NCI-H510A (cell line): ENCODE measurements around the gene ADAM15.

ENCODE experiments used
- DNase-seq: peaks from one replicate; lab custom pipeline; 2025; lab: John Stamatoyannopoulos, UW

Gene ADAM15

DNA sequence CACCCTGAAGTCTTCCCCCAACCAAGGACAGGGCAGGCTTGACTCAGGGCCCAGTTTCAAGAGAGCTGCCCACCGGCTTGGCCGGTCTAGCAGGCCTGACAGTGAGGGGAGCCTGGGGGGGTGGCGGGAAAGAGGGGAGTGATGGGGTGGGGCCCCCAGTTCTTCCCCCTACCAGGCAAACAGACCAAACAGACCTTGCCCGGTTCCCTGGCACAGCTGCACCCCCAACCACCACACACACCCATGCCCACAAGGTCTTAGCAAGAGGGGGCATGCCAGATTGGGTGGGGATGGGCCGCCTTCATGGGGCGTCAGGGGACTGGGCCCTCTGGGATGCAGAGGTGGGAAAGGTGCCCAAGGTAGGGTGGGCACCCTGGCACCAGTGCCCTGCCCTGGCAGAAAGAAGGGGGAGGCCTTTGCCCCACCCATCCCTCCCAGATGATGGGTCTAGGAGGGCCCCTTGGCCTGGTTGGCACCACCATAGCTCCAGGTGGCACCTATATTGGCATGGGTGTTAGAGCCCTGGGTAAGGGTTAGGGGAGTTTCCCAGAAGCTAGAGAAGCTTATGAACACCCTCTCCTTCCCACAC, 39.6 kb upstream of the ADAM15 start:
- no peak for DNase-seq

DNA sequence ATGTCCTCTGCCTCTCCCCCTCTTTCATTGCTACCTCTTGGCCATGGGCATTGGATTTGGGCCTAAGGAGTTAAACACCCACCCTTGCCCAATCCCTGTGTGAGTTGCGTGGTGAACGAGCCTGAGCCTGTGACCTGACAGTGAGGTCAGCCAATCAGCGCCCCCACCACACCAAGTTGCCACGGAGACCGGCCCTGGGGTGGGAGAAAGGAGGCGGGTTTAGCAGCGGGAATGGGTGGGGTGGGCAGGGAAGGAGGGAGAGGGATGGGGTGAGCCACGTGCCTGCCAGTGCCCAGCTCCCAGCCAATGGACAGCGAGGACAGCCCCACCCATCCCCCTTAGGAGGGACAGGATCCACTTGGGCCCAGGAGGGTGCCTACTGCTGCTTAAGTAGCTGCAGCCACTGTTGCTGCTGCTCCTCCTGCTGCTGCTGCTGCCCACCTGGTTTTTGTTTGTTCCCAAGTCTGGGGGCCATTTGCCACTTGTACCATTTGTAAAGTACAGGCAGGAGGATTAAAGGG, 39.0 kb upstream of the ADAM15 start:
- peak; percentile 93 for DNase-seq

DNA sequence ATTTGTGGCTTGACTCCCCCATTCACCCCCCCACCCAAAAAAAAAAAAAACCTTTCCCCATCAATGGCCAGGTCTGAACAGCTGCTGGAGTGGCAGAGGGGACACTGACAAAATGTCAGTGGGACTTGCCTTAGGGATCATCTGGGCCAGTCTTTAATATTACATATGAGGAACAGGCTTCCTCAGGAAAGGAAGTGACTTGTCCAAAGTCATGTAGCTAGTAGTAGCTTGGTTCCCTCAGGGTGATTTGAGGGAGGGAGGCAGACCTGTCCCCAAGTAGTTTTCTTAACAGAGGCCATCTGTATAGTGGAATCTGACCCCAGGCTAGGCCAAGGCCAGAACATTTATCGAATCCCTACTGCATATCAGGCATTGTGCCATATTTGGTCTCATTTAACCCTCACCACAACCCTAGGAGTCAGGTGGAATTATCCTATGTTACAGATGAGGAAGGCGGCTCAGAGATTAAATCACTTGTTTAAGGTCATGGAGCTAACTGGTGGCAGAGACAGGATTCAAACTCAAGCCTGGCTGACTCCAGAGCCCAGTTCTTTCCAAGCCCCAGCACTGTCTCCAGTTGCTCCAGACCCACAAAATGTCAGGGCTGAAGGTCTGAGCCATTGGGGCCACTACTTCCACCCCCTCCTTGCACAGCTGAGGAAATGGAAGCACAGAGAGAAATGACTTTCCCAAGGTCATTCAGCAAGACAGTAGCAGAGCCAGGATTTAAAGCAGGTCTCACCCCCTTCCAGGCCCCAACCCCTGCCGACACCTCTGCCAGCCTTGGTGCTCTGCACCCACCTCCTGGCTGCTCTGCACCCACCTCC, 38.1 kb upstream of the ADAM15 start:
- no peak for DNase-seq

- DNase-seq = no peak
Observed at GRCh38 chr1:155013632-155014031, 37.5 kb upstream of the ADAM15 start.

DNA sequence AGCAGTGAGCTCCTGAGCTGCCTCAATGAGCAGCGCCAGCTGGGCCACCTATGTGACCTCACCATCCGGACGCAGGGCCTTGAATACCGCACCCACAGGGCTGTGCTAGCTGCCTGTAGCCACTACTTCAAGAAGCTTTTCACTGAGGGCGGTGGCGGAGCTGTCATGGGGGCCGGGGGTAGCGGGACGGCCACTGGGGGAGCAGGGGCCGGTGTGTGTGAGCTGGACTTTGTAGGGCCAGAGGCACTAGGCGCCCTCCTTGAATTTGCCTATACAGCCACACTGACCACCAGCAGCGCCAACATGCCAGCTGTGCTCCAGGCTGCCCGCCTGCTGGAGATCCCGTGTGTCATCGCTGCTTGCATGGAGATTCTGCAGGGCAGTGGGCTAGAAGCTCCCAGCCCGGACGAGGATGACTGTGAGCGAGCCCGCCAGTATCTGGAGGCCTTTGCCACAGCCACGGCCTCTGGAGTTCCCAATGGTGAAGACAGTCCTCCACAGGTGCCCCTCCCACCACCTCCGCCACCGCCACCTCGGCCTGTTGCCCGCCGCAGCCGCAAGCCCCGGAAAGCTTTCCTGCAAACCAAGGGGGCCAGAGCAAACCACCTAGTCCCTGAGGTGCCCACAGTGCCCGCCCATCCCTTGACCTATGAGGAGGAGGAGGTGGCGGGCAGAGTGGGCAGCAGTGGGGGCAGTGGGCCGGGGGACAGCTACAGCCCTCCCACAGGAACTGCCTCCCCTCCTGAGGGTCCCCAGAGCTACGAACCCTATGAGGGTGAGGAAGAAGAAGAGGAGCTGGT, 36.2 kb upstream of the ADAM15 start:
- DNase-seq = no peak

GRCh38 chr1:155015527-155016230, 35.4 kb upstream of the ADAM15 start:
- no peak for DNase-seq

GRCh38 chr1:155016231-155016831, 34.8 kb upstream of the ADAM15 start:
- no peak for DNase-seq

GRCh38 chr1:155017041-155017945, 33.8 kb upstream of the ADAM15 start:
- peak; percentile 71 for DNase-seq

DNA sequence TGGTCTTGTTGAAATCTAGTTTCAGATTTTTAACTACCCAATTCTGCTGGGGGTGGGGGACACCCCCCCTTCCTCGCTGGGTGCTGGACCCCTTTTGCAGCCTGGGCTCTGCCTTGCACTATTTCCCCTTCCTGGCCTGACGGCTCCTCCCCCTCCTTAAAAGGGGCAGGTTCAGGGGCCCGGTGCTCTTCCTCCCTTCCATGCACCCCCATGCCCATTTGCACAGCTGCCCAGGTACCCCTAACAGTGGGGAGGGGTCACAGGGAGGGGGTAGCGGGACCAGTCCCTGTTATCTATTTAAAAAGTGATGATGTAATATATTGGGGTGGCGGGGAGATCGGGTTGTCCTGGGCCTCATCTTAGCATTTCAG, 33.2 kb upstream of the ADAM15 start:
- no peak for DNase-seq

DNA sequence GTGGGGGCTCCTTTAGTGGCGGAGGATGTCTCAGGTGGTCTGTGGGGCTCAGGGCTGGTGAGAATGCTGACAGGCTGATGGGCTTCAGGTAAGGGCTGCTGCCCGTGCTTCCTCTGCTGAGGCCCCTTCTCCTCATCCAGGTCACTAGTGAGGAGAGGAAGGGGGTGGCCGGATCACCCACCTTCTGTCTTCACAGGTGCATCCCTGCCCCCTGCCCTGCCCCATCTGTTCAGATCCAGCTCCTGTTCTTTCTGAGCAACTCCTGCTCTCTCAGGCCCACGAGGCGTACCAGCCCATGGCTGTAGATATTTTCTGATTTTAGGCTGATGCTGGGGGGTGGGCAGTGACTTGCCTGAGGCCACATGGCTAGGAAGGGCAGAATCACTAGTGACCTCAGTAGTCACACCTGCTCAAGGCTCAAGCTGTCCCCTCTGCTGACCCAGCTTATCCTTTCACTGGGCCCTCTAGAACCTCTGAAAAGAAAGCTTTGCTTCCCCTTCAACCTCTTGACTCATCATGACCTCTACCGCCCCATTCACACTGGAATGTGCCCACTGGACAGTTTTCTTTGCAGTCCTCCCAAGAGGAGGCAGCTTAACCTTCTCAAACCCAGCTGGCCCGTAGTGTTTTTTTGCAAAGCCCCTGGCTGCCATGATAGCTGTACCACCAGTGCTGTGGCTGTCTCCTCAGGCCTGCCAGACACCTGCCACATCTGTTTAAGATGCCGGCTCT, 32.3 kb upstream of the ADAM15 start:
- DNase-seq = no peak

DNA sequence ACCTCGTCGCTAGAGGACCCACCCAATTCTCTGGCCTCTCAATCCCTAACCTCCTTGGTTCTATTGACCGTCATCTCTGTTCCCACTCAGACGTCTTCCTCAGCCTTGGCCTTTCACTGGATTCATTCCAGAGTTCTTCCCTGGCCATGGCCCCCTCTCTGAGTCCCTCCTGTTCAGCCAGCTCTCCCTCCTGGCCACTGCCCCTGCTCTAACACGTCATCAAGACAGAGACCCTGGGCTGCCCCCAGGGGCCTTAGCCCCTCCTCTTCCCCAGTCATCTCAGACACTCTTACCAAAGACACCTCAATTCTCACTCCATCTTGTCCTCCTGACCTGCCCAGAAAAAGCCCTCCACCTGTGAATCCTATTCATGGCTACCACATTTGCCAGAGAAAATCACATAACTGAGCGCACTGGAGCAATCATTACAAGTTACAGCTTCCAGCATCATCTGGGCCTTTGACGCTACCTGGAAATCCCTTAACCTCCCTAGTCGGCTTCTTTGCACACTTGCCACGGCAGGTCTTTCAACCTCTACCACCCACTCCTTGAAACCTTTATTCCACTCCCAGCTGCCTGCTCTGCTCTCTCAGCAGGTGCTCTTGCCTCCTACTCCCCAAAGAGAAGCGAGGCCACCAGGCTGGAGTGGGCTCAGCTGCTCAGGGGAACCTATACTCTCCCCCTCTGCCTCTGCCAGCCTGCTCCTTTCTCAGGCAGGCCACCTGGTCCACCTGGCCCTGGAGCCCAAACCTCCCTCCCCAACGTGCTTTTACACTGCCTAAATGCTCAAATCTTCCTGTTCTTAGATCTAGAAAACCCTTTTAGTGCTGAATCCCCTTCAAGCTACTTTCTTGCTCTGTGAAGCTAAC, 31.5 kb upstream of the ADAM15 start:
- no peak for DNase-seq

- no peak for DNase-seq
Observed at GRCh38 chr1:155022136-155022926, 28.8 kb upstream of the ADAM15 start.

- peak; percentile 78 for DNase-seq
Observed at GRCh38 chr1:155022927-155023236, 28.2 kb upstream of the ADAM15 start.

DNA sequence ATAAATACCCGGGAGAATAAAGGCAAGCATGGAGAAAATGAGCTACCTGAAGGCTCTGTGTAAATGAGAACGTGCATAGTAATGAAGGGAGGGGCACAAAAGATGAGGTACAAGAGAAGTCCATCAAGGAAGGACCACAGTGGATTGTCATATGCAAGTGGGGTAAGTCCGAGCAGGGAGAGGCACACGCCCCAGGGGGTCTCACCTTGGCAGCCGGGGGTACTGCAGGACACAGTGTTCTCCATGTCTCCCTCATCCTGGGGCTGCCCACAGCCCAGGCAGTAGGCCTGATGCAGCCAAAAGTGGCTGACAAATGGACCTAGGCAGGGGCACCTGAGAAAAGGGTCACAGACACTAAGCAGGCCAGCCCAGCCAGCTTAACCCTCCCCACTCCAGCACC, 27.5 kb upstream of the ADAM15 start:
- DNase-seq = no peak

GRCh38 chr1:155024315-155024714, 26.8 kb upstream of the ADAM15 start:
- DNase-seq = no peak

GRCh38 chr1:155026154-155026553, 25.0 kb upstream of the ADAM15 start:
- DNase-seq = no peak

DNA sequence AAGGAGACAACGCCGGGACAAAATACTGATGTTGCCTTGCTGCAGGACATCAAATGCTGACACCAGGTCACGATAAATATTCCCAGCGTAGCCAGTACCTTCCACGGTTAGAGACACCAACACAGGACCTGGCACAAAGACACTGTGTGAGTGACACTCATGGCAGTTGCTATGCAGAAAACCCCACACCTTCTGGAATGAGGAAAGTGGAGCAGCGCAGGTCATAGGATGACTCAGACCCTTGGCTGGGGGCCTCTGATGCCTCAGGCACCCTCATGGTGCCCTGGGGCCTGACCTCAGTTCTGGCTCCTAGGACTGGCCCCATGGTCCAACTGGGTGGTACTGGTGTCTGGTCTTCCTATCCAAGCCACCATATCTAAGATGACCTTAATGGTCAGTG, 24.5 kb upstream of the ADAM15 start:
- no peak for DNase-seq

DNA sequence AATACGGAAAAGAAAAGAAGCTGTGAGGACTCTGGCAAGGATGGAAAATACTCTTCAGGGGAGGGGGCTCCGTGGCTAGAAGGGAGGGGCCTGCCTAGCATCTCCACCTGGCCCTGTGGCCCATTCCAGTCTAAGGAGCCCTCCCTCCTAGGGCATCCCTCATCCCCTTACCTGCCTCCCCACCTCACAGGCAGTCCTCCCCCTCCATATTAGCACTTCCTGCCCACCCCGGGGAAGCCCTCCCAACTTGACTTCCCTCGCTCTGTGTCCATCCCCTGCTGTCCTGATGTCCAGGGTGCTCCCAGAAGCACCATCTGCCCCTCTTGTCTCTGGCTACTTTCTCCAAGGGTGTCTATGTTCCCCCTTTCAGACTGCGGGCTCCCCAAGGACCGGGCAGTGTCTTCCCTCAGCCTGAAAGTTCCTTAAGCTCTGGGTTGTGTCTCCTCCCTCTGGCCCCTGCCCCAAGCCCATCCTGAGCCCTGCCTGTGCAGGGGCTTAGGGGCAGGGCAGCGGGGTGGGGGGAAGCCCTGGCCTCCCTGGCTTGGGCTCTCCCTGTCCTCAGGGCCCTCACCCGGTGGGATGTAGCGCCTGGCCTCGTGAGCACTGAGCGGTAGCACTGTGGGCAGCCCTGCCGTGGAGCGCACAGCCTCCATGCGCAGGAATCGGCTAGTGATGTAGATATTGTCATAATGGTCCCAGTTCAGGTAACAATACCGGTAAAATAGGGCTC, 21.4 kb upstream of the ADAM15 start:
- DNase-seq = no peak
